ENCODE measurements around the gene LPAR1. TPM values are rescaled to one million over a fixed set of nuclear protein-coding genes. Genes with fewer than 3 reads are reported as not detected.

LPAR1 gene
- total and polyA plus RNA-seq, 10 donors, result 8.1 to 63.8 (median 34.4) TPM

DNA sequence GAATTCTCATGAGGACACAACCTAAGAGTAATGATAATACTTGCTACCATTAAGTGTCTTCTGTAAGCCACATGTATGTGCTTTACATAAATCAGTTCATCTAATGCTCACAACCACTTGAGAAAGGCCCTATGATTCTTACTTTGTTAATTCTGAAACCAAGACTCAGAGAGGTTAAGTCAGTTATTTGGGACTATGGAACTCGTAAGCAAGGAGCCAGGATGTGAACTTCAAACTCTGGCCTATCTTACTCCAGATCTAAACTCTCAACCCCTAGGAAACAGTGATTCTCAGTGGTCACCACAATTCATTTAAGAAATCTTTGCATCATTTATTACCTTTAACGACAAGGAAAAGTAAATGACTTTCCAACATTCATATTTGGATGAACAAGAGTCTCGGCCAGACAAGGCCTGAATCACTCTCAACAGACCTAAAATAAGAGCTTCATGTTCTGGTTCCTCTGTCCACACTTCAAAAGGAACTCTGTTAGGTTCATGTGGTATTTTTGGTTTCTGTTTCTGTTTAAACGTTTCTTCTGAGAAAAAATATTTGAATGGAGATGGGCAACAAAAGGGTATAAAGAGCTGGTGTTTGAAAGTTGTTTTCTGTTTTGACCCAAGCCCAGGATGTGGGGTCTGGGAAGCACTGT, 104.8 kb downstream of the LPAR1 start:
- Histone ChIP-seq H3K27me3 (replicated peaks in 1 of 7) (no peaks in the 10 kb centered on the region), H3K9me3 (peaks cover 0 to 2% (median 0%) of the 10 kb centered on the region in 8 donors), H3K36me3 (no peaks in the 10 kb centered on the region), H3K27ac (peak overlapping the region in 6 of 8 donors; percentile 10 to 49 (median 25)), H3K4me1 (no peaks in the 10 kb centered on the region), H3K4me3 (no peak overlapping the region)
- WGBS, 5 donors, result 37 to 52% (median 48%) methylated on average over 4 of the region's 4 CpGs
- TF ChIP-seq, protein P1, sequence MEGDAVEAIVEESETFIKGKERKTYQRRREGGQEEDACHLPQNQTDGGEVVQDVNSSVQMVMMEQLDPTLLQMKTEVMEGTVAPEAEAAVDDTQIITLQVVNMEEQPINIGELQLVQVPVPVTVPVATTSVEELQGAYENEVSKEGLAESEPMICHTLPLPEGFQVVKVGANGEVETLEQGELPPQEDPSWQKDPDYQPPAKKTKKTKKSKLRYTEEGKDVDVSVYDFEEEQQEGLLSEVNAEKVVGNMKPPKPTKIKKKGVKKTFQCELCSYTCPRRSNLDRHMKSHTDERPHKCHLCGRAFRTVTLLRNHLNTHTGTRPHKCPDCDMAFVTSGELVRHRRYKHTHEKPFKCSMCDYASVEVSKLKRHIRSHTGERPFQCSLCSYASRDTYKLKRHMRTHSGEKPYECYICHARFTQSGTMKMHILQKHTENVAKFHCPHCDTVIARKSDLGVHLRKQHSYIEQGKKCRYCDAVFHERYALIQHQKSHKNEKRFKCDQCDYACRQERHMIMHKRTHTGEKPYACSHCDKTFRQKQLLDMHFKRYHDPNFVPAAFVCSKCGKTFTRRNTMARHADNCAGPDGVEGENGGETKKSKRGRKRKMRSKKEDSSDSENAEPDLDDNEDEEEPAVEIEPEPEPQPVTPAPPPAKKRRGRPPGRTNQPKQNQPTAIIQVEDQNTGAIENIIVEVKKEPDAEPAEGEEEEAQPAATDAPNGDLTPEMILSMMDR (IDR thresholded peaks at IDR 0.05 in 8 of 11, conservative IDR thresholded peaks at IDR 0.05 in 3 of 11), result no peak
- TF ChIP-seq POLR2A (IDR thresholded peaks at IDR 0.05), result no peak
- intact Hi-C loops (cut with DNase I; ENCODE audit: low total_unique reads), result no loop called here
- no peak for DNase-seq

DNA sequence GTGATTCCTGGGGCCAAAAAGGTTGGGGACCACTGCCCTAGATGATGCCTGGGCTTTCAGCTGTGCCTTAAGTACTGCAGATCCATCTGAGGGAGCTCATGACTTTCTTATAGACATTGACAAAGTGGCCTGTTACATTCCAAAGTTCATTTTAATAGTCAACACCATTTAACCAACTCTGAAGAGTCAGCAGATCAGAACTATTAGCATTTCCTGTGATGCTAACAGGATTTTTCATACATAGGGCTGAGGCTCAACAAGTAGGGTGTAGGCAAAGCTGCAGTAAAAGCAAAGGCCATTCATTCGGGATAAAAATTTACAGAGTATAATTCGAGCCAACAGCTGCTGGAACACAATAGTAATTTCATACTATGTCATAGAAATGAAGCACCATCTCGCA, 105.4 kb downstream of the LPAR1 start:
- WGBS, 5 donors, result 70 to 84% (median 75%) methylated on average over 3 of the region's 3 CpGs
- no peak for DNase-seq
- intact Hi-C loops (cut with DNase I; ENCODE audit: low total_unique reads), result no loop called here
- Histone ChIP-seq H3K36me3 (no peaks in the 10 kb centered on the region), H3K27ac (peak overlapping the region in 3 of 8 donors; percentile 10 to 49 (median 49)), H3K4me1 (no peaks in the 10 kb centered on the region), H3K9me3 (peaks cover 0 to 2% (median 0%) of the 10 kb centered on the region in 8 donors), H3K27me3 (replicated peaks in 1 of 7) (no peaks in the 10 kb centered on the region), H3K4me3 (no peak overlapping the region)
- TF ChIP-seq POLR2AphosphoS5 (IDR thresholded peaks at IDR 0.05), result no peak
- TF ChIP-seq POLR2A (IDR thresholded peaks at IDR 0.05), result no peak
- TF ChIP-seq, protein P1 (IDR thresholded peaks at IDR 0.05 in 8 of 11, conservative IDR thresholded peaks at IDR 0.05 in 3 of 11), result no peak

DNA sequence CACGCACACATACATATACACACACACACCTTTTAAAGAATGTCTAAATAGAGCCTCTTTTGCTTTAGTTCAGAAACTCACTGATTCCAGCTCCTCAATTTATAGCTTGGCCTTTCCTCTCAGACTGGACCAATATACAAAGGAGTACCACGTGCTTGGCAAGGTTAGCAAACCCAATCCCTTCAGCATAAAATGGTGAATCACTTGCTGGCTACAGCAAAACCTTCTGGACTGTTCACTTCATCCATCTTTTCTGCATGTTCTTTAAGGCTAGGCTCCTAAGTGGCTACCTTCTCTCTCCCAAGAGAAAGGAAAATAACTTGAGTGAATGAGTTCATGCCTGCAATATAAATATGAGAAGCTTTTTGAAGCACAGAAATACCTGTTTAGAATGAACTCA, 109.7 kb downstream of the LPAR1 start:
- H3K27ac ChIP-seq, result no peak overlapping the region
- no peak overlapping the region for H3K4me3 ChIP-seq
- intact Hi-C loops (cut with DNase I; ENCODE audit: low total_unique reads), result no loop called here
- no peaks in the 10 kb centered on the region for H3K27me3 ChIP-seq (replicated peaks in 1 of 7)
- H3K9me3 ChIP-seq, result peaks cover 0 to 2% (median 0%) of the 10 kb centered on the region in 8 donors
- no peaks in the 10 kb centered on the region for H3K36me3 ChIP-seq
- 69 to 87% (median 84%) methylated on average over 2 of the region's 2 CpGs for WGBS, 5 donors
- TF ChIP-seq POLR2A (IDR thresholded peaks at IDR 0.05) (no peak), POLR2AphosphoS5 (IDR thresholded peaks at IDR 0.05) (no peak)
- TF ChIP-seq, protein P1 (IDR thresholded peaks at IDR 0.05 in 8 of 11, conservative IDR thresholded peaks at IDR 0.05 in 3 of 11), result no peak
- DNase-seq, result no peak
- H3K4me1 ChIP-seq, result no peaks in the 10 kb centered on the region

DNA sequence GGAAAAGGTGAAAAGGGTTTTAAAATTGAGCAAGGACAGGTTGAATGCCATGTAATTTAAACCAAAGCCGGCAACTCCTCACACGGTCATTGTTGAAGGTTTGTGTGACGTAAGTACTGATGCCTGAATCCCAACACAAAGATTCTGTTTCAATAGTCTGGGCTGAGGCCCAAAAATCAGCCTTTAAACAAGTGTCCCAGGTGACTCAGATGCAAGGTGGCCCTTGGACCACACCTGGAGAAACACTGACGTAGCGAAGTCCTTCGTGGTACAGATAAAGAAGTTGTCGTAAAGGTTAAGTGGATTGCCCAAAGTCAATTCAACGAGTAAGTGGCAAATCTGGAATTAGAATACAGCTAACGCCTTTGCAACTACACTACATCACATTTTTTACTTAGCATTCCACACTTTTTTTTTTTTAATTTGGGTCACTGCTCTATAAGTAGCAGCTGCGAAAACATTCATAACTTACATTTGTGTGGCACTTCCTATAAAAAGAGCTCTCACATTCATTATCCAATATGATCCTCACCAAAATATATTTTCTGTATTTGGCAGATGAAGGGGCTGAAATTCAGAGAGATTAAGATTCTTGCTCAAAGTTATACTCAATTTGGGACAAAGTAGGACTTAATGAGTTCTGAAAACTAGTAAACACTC, 111.3 kb downstream of the LPAR1 start:
- WGBS, 5 donors, result 83 to 90% (median 87%) methylated on average over 10 of the region's 10 CpGs
- intact Hi-C loops (cut with DNase I; ENCODE audit: low total_unique reads), result no loop called here
- no peak overlapping the region for H3K4me3 ChIP-seq
- TF ChIP-seq, protein P1 (IDR thresholded peaks at IDR 0.05 in 8 of 11, conservative IDR thresholded peaks at IDR 0.05 in 3 of 11), result no peak
- peaks cover 0 to 4% (median 0%) of the 10 kb centered on the region in 6 donors for H3K4me1 ChIP-seq
- H3K27ac ChIP-seq, result no peak overlapping the region
- no peaks in the 10 kb centered on the region for H3K36me3 ChIP-seq
- no peaks in the 10 kb centered on the region for H3K27me3 ChIP-seq (replicated peaks in 1 of 7)
- DNase-seq, result no peak
- peaks cover 0 to 2% (median 0%) of the 10 kb centered on the region in 8 donors for H3K9me3 ChIP-seq
